Heart right ventricle (tissue), 16 donors: Measurements from ENCODE around the gene SYCP2L. TPM values are rescaled to one million over a fixed set of nuclear protein-coding genes. Genes with fewer than 3 reads are reported as not detected.

Experiments used
- ATAC-seq, 8 donors: fragments of 200-7000 bp; cut with Tn5 transposase; one replicate each; pipeline ENCODE4 v1.9.1; 2020; ENCODE audit warnings: mild to moderate bottlenecking in 8 of 8, moderate library complexity in 8 of 8, moderate number of reproducible peaks in 1 of 8
- DNase-seq, 2 donors: peaks; one replicate each; pipeline ENCODE4 v3.0.0-alpha.2; 2020
- H3K27ac ChIP-seq, 10 donors: fragments of 200-600 bp; sonication (generic) in 2 of 10; one replicate each; pipeline versions ENCODE4 v1.5.0 to v1.8.0; 2020 to 2022; ENCODE audit warnings: mild to moderate bottlenecking in 3 of 10
- H3K27me3 ChIP-seq, 7 donors: fragments of 200-600 bp; one replicate each; pipeline ENCODE4 v1.8.0; 2021 to 2022; ENCODE audit warnings: mild to moderate bottlenecking in 2 of 7
- H3K36me3 ChIP-seq, 9 donors: fragments of 200-600 bp; sonication (generic) in 1 of 9; one replicate each; pipeline versions ENCODE4 v1.5.0 to v1.8.0; 2020 to 2022; ENCODE audit warnings: mild to moderate bottlenecking in 2 of 9
- H3K4me1 ChIP-seq, 9 donors: fragments of 200-600 bp; sonication (generic) in 1 of 9; one replicate each; pipeline versions ENCODE4 v1.5.0 to v1.8.0; 2020 to 2022; ENCODE audit warnings: mild to moderate bottlenecking in 4 of 9
- H3K4me3 ChIP-seq, 10 donors: fragments of 200-600 bp; sonication (generic) in 2 of 10; one replicate each; pipeline versions ENCODE4 v1.5.0 to v1.8.0; 2020 to 2022; ENCODE audit warnings: mild to moderate bottlenecking in 7 of 10, moderate library complexity in 2 of 10
- H3K9me3 ChIP-seq, 11 donors: fragments of 200-600 bp in 10 of 11; sonication (generic) in 2 of 11; one replicate each; pipeline versions ENCODE4 v1.5.0 to v1.8.0; 2013 to 2022; ENCODE audit warnings: mild to moderate bottlenecking in 2 of 11, control low read depth in 1 of 11, moderate library complexity in 1 of 11
- WGBS, 2 donors: extraction: QIAGEN DNeasy Blood & Tissue Kit; methylation state at CpG; one replicate each; pipeline ENCODE4 v1.1.7; 2013; ENCODE audit warnings: inconsistent platforms in 1 of 2; 5-methylcytosine and 5-hydroxymethylcytosine counted together
- intact Hi-C, 10 donors: fragments of 100-400 bp; cut with DNase I; formaldehyde crosslinking; loops; one replicate each; pipeline versions ENCODE4 v1.11.1 to v1.14.2; 2022
- polyA plus RNA-seq, 2 donors: library from polyadenylated mRNA; stranded (reverse); fragments of 200-250 nt; gene quantifications; one replicate each; pipeline ENCODE4 v1.2.3, GENCODE V29; 2013
- total RNA-seq, 10 donors: library from RNA; stranded (reverse); fragmentation: NEBNext Ultra II Directional in 3 of 10; extraction: Animal tissue kit (Norgen Biotek cat#: 25700) in 3 of 10; gene quantifications; one replicate each; pipeline versions ENCODE4 v1.2.1 to v1.2.4, GENCODE V29; 2021 to 2023
- TF ChIP-seq, protein P1 (sequence below), 9 donors: fragments of 200-600 bp; sonication (generic) in 2 of 9; IDR thresholded peaks; one replicate each; pipeline versions ENCODE4 v1.5.0 to v1.8.0; 2021 to 2022; ENCODE audit warnings: antibody characterized with exemption in 9 of 9, mild to moderate bottlenecking in 5 of 9, moderate library complexity in 1 of 9
- donor health status: Arrhythmogenic right ventricular cardiomyopathy.
- donor health status: ischemic (EF 13 %, LVEDD 7.1; RV severe dilation, severe dysfunction).
- donor health status: healthy with polysubstance abuse.
- donor health status: DM: no; HTN: yes; CAD: no.
- donor health status: DM: no; HTN: no; CAD: no.
- donor health status: ischemic (EF 25% LVEDD 6.9; RV normal size, moderate dysfunction).
- donor health status: ischemic (EF 25% LVEDD 5.7; RV mildly dilated, moderate dysfunction).
- donor health status: healthy.
- donor health status: DM: yes; HTN: yes; CAD: no.
- donor health status: Ischemic cardiomyopathy.
- donor health status: ischemic (EF 35%, LVEDD 5.7; RV mildly dilated, moderate dysfunction).
- donor health status: nonischemic (EF 11% LVEDD 7.7; RV severe dilation, severe dysfunction).
- donor health status: DM: yes; HTN: yes; CAD: no.
- donor health status: PGD.
- donor health status: ischemic (EF 29% LVEDD 5.4; RV normal size, mild dysfunction).
- donor health status: nonischemic (EF 23%, LVEDD 6.1; RV moderate dilation, normal function).

Gene SYCP2L
- total and polyA plus RNA-seq, 12 donors: 0.11 to 2.4 (median 0.37) TPM

DNA sequence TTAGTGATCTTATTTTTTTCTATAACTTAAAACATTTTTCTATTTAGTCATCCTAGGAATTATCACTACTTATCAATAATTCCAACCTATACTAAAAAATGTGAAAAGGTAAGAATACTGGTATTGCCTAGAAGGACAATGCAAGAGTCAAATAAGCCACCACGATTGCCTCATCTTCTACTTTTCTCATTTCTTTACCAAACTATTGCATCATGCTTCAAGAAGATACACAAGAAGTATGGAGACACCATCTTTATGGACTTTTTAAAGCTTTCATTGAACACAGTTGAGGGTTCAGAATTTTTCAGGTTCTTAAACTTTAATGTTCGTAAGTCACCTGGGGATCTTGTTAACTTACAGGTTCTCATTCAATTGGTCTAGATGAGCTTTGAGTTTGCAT lies 131.4 kb downstream of the SYCP2L start:
- no peak overlapping the region for H3K4me3 ChIP-seq
- TF ChIP-seq, protein P1, sequence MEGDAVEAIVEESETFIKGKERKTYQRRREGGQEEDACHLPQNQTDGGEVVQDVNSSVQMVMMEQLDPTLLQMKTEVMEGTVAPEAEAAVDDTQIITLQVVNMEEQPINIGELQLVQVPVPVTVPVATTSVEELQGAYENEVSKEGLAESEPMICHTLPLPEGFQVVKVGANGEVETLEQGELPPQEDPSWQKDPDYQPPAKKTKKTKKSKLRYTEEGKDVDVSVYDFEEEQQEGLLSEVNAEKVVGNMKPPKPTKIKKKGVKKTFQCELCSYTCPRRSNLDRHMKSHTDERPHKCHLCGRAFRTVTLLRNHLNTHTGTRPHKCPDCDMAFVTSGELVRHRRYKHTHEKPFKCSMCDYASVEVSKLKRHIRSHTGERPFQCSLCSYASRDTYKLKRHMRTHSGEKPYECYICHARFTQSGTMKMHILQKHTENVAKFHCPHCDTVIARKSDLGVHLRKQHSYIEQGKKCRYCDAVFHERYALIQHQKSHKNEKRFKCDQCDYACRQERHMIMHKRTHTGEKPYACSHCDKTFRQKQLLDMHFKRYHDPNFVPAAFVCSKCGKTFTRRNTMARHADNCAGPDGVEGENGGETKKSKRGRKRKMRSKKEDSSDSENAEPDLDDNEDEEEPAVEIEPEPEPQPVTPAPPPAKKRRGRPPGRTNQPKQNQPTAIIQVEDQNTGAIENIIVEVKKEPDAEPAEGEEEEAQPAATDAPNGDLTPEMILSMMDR (IDR thresholded peaks at IDR 0.05): no peak
- DNase-seq (no peak), ATAC-seq (no peak)
- H3K27me3 ChIP-seq: peaks cover 0 to 14% (median 0%) of the 10 kb centered on the region in 7 donors
- no peaks in the 10 kb centered on the region for H3K9me3 ChIP-seq
- peaks cover 0 to 35% (median 21%) of the 10 kb centered on the region in 9 donors for H3K4me1 ChIP-seq
- WGBS, 2 donors: 92 to 94% methylated on average over 2 of the region's 2 CpGs
- no peak overlapping the region for H3K27ac ChIP-seq
- no peaks in the 10 kb centered on the region for H3K36me3 ChIP-seq
- intact Hi-C loops: no loop called here

DNA sequence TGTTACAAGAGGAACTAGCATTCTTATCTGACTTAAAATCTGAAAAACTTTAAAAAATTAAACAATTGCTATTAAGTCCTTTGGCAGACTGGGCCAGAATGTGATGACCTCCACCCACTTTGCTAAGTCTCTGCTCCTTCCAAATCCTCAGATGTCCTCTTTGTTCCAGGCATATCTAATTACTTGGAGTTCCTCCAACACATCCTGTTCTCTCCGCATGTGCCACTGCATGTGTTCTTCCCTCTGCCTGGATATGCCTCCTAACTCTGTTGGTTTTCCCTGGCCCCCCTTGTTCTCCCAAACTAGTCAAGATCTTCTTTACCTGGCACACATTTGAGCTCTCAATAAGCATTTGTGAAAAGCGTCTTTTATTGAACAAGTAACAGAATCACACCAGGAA lies 134.2 kb downstream of the SYCP2L start:
- DNase-seq (no peak), ATAC-seq (peak in 6 of 8 donors; percentile 49 to 89 (median 72))
- Histone ChIP-seq H3K4me3 (no peak overlapping the region), H3K9me3 (no peaks in the 10 kb centered on the region), H3K27ac (peak overlapping the region in 5 of 10 donors; percentile 25 to 56 (median 40)), H3K27me3 (peaks cover 0 to 7% (median 0%) of the 10 kb centered on the region in 7 donors), H3K36me3 (no peaks in the 10 kb centered on the region), H3K4me1 (peaks cover 0 to 59% (median 27%) of the 10 kb centered on the region in 9 donors)
- WGBS, 2 donors: 37 to 52% methylated on average over 2 of the region's 2 CpGs
- intact Hi-C loops: no loop called here
- TF ChIP-seq, protein P1 (IDR thresholded peaks at IDR 0.05): no peak

DNA sequence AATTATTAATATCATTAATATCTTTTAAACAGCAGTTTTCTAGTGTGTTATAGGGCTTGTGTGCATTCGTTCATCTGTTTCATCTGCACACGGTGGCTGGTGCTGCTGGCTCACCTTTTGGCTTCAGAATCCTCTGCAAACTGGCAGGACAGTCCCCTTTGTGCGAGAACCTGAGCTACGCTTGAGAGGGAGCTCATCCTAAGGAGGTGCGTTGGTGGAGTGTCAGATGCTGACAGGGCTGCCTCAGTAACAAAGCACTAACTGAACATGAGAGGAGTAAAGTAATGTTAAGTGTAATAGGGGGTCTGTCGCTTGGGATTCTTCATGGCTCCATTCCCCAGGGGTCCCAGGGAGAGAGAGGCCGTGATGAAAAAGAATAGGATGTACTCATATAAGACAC lies 134.9 kb downstream of the SYCP2L start:
- H3K27ac ChIP-seq: peak overlapping the region in 8 of 10 donors; percentile 8 to 60 (median 32)
- no peak for DNase-seq
- H3K4me1 ChIP-seq: peaks cover 0 to 65% (median 30%) of the 10 kb centered on the region in 9 donors
- 61 to 72% methylated on average over 7 of the region's 7 CpGs for WGBS, 2 donors
- H3K9me3 ChIP-seq: no peaks in the 10 kb centered on the region
- intact Hi-C loops: no loop called here
- H3K27me3 ChIP-seq: peaks cover 0 to 10% (median 0%) of the 10 kb centered on the region in 7 donors
- peak in 1 of 8 donors; percentile 13 for ATAC-seq
- TF ChIP-seq, protein P1 (IDR thresholded peaks at IDR 0.05): no peak
- H3K36me3 ChIP-seq: no peaks in the 10 kb centered on the region
- H3K4me3 ChIP-seq: no peak overlapping the region

DNA sequence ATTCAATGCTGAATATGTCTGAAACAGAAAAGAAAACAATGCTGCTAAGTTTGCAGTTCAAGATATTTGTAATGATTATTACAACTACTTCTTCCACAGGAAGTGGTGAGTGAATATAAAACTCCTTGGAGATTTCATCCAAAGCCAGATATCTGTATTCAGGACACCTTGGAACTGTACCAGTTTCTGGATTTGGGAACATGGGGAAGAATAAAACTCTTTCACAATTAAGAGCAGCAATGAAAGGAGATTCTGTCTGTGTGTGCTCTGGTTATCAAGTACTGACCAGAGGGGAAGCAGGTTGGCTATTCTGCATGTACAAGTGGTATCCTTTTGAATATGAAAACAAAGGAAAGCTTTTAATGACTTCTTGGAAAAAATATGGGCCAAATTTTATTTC lies 136.2 kb downstream of the SYCP2L start:
- Histone ChIP-seq H3K27me3 (peaks cover 0 to 11% (median 3%) of the 10 kb centered on the region in 7 donors), H3K27ac (peak overlapping the region in 4 of 10 donors; percentile 32 to 60 (median 48)), H3K9me3 (no peaks in the 10 kb centered on the region), H3K4me3 (no peak overlapping the region), H3K36me3 (no peaks in the 10 kb centered on the region), H3K4me1 (peaks cover 0 to 65% (median 30%) of the 10 kb centered on the region in 9 donors)
- TF ChIP-seq, protein P1 (IDR thresholded peaks at IDR 0.05): no peak
- ATAC-seq (peak in 7 of 8 donors; percentile 22 to 66 (median 55)), DNase-seq (no peak)
- intact Hi-C loops: no loop called here

Other genes starting within 250 kb of the SYCP2L start
- gene C6orf52, start 192.4 kb upstream of the SYCP2L start, total RNA-seq: 1 to 10 TPM in 2 of 10 donors, under 1 TPM in 5, not detected in 3; 0.59 to 1.6 (median 0.86) TPM
- under 1 TPM; 0.80 to 0.88 TPM for gene C6orf52, start 192.4 kb upstream of the SYCP2L start, polyA plus RNA-seq
- gene PAK1IP1, start 192.1 kb upstream of the SYCP2L start, total RNA-seq: 10 to 100 TPM in 2 of 10 donors, 1 to 10 TPM in 8; 5.8 to 13.5 (median 8.4) TPM
- 10 to 100 TPM in 1 of 2 donors, 1 to 10 TPM in 1; 6.1 to 15.7 TPM for gene PAK1IP1, start 192.1 kb upstream of the SYCP2L start, polyA plus RNA-seq
- gene TMEM14C, start 164.0 kb upstream of the SYCP2L start, total RNA-seq: 100 to 1,000 TPM; 105 to 133 (median 116) TPM
- 100 to 1,000 TPM; 114 to 116 TPM for gene TMEM14C, start 164.0 kb upstream of the SYCP2L start, polyA plus RNA-seq
- gene TMEM14B, start 139.2 kb upstream of the SYCP2L start, total RNA-seq: 100 to 1,000 TPM in 9 of 10 donors, 10 to 100 TPM in 1; 93.5 to 116 (median 108) TPM
- 10 to 100 TPM; 64.5 to 71.2 TPM for gene TMEM14B, start 139.2 kb upstream of the SYCP2L start, polyA plus RNA-seq
- gene MAK, start 48.5 kb upstream of the SYCP2L start, total RNA-seq: under 1 TPM in 7 of 10 donors, not detected in 3; 0.07 to 0.25 (median 0.13) TPM
- under 1 TPM in 1 of 2 donors, not detected in 1; 0.01 TPM for gene MAK, start 48.5 kb upstream of the SYCP2L start, polyA plus RNA-seq
- not detected for gene GCM2, start 5.0 kb upstream of the SYCP2L start, total RNA-seq
- not detected for gene GCM2, start 5.0 kb upstream of the SYCP2L start, polyA plus RNA-seq
- gene ELOVL2, start 157.3 kb downstream of the SYCP2L start, total RNA-seq: 1 to 10 TPM in 6 of 10 donors, under 1 TPM in 4; 0.73 to 3.5 (median 1.0) TPM
- gene ELOVL2, start 157.3 kb downstream of the SYCP2L start, polyA plus RNA-seq: 1 to 10 TPM; 2.6 to 3.3 TPM
- gene SMIM13, start 206.8 kb downstream of the SYCP2L start, total RNA-seq: 10 to 100 TPM; 10.5 to 14.6 (median 11.8) TPM
- 1 to 10 TPM; 3.0 to 8.3 TPM for gene SMIM13, start 206.8 kb downstream of the SYCP2L start, polyA plus RNA-seq
- gene ERVFRD-1, start 224.7 kb downstream of the SYCP2L start, total RNA-seq: under 1 TPM in 2 of 10 donors, not detected in 8; 0.11 to 0.23 TPM
- gene ERVFRD-1, start 224.7 kb downstream of the SYCP2L start, polyA plus RNA-seq: under 1 TPM; 0.01 to 0.07 TPM